ENCODE measurements around the gene AGBL4.

The AGBL4 gene

GRCh38 chr1:48676822-48677221 is 1346.9 kb downstream of the AGBL4 start:
- DNase-seq = no peak

- no peak for DNase-seq
Measured at GRCh38 chr1:48676376-48676775, 1347.4 kb downstream of the AGBL4 start.

DNA sequence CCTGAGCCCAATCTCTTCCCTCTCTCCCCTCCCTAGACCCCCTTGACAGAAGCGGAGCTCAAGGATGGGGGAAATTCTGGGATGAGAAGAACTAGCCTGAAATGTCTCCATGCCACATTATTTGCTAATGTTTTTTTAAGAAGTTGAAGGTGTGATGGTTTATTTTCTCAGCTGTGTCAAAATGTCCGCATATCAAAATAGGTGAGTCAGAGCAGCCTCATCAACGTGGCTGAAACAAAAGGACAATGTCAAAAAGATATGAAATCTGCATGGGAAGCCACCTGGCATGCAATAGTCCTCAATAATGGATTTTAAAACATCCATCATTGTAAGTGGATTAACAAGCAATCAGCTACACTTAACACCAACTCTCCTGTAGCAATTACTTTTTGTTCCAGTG is 1348.5 kb downstream of the AGBL4 start:
- no peak for DNase-seq

- DNase-seq = peak; percentile 23 to 72
Measured at GRCh38 chr1:48674641-48675040, 1349.1 kb downstream of the AGBL4 start.

DNA sequence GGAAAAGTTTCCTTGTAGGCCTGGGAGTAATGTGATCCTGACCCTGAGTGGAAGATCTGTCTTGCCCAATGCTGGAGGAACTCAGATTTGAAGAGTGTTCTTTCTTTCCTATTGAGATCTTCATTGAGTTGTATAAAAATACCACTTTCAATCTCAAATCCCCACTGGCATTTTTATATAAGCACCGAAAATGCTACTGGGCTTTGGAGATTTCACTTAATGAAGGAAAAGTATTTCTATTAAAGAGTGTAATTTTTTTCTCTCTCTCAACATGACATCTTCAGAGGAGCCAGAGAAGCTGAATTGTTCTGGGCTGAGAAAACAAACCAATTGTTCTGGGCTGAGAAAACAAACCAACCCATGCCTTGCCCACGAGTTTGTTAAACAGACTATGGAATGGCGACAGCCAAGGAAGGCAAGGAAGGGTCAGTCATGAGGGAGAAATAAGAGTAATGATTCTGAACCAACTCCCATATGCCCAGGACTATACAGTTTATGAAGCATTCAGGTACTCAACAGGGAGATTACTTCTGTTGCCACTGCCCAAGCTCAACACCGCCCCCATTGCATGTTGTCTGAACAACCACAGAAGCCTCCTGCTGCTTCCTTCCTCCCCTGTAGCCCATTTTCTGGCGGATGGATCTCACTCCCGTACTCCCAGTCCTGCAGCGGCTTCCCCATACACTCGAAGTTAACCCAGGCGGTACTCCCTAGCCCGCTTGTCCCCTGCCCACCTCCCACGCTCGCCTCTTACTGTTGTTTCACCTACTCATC is 1350.2 kb downstream of the AGBL4 start:
- peak in 1 of 2 donors; percentile 34 for DNase-seq

- DNase-seq = peak in 1 of 2 donors; percentile 65
Measured at GRCh38 chr1:48671578-48671977, 1352.2 kb downstream of the AGBL4 start.

- DNase-seq = no peak
Measured at GRCh38 chr1:48670234-48671020, 1353.3 kb downstream of the AGBL4 start.

DNA sequence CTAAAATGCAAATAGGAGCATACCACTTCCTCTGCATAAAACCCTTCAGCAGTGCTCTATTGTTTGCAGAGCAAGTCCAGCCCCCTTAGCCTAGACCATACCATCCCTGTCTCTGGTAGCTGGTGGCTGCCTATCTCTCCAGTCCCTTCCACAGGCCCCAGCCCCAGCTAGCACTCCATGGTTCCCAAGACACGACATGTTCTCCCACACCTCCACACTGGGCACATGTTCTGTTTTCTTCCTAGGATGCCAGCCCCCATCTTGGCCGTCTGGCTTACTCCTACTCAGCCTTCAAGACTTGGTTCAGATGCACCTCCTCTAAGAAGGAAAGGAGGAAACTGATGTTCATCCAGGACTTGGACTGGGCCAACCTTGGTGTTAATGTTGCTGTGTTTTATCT is 1355.4 kb downstream of the AGBL4 start:
- no peak for DNase-seq

DNA sequence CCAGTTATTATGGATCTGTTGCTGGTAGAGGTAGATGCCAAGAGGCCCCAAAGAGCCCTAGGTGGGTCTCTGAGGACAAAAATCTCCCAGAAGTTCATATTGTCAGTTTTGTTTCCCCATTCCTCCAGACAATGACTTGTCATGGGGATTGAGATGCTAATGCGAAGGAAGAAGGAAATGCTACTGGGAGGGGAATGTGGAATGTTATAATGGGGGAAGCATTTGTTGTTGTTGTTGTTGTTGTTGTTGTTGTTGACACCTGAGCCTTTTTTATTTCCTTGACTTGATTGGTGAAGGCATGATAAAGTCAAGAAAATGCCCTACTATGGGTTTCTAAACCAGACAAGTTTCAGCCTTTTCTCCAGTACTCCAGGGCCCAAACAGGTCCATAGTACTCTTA is 1356.0 kb downstream of the AGBL4 start:
- no peak for DNase-seq

DNA sequence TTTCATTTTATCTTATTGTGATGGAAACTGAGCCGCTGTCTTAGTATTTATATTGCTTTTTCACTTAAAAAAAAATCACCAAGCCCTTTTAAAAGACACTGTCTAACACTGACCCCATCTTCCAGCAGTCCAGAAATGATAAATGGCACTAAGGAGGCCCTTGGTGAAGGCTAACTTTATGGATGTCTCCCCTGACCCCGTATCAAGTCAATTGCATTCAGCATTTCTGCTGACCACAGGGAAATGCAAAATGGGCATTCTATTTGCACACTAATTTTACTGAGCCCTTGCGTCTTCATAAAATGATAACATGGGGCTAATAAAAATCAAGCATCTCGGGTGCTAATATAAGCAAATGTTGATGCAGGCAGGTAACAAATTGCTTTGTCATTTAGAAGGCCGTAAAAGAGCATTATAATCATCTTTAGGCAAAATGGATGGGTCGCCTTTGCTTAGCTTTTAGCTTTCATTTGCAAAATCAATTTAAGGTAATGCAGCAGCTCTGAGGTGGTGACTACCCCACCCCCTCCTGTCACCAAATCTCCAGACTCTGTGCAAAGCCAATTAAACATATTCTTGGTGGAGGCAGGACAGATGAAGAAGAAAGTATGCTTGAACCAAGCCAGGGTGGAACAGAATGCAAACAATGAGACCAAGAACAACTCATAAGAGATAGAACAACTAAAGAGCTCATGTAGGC is 1357.9 kb downstream of the AGBL4 start:
- DNase-seq = no peak

GRCh38 chr1:48661726-48662463 is 1361.9 kb downstream of the AGBL4 start:
- peak; percentile 17 to 44 for DNase-seq

DNA sequence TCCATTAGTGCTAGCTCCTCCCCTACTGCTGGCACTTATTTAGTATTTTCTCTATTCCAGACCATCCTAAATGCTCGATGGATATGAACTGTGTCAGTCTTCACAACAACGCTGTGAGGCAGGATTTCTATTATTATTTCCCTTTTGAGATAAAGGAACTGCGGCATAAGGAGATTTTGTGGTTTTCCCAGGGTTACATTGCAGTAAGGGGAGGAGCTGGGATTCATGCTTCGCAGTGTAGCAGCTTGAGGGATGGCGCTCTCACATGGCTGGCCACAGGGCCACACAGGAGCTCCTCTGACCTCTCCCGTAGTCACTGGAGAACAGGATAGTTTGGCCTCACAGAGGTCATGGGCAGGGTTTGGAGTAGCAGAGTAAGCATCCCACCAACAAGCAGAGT is 1364.0 kb downstream of the AGBL4 start:
- DNase-seq = peak; percentile 17 to 40

- DNase-seq = no peak
Measured at GRCh38 chr1:48657413-48657812, 1366.3 kb downstream of the AGBL4 start.

- DNase-seq = no peak
Measured at GRCh38 chr1:48654606-48655210, 1369.0 kb downstream of the AGBL4 start.

DNA sequence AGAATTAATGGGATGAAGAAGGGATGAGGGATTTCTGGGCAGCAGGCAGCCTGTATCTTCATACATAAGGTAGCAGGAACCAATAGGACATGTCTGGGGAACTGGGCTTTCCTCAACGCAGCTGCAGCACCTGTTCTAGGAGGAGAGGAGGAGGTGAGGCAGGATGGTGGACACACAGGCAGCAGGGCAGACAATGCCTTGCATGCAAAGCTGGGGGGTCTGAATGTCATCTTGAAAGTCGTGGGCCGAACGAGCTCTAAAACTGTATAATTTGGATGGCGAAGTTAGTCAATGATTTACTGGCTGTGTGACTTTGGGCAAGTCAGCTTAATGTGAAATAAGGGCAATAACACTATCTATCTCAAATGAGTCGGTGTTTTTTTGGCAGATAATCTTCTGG is 1371.4 kb downstream of the AGBL4 start:
- no peak for DNase-seq

- no peak for DNase-seq
Measured at GRCh38 chr1:48649880-48650279, 1373.9 kb downstream of the AGBL4 start.

- no peak for DNase-seq
Measured at GRCh38 chr1:48645883-48646282, 1377.9 kb downstream of the AGBL4 start.

GRCh38 chr1:48644905-48645605 is 1378.7 kb downstream of the AGBL4 start:
- DNase-seq = no peak

- no peak for DNase-seq
Measured at GRCh38 chr1:48644190-48644900, 1379.4 kb downstream of the AGBL4 start.

GRCh38 chr1:48643193-48643592 is 1380.6 kb downstream of the AGBL4 start:
- no peak for DNase-seq
